Ecto neural progenitor cell (in vitro differentiated cells): ENCODE results near the gene ANKRD28.
"Not testable (repeated sequence)": the region's sequence is repeated elsewhere in the genome, so short reads cannot be mapped to it uniquely, and the experiment has no call there.

Experiments used
- DNase-seq: peaks from one replicate; pipeline ENCODE4 v3.0.0-alpha.2; 2018; ENCODE audit warnings: low spot score

ANKRD28 gene

GRCh38 chr3:15769256-15769915 is 28.4 kb downstream of the ANKRD28 start:
- DNase-seq, result no peak

- no peak for DNase-seq
Observed at GRCh38 chr3:15768421-15769255, 29.1 kb downstream of the ANKRD28 start.

GRCh38 chr3:15766406-15766805 is 31.4 kb downstream of the ANKRD28 start:
- DNase-seq, result no peak

GRCh38 chr3:15758295-15758694 is 39.5 kb downstream of the ANKRD28 start:
- DNase-seq, result no peak

GRCh38 chr3:15757824-15758223 is 40.0 kb downstream of the ANKRD28 start:
- no peak for DNase-seq

- DNase-seq, result no peak
Observed at GRCh38 chr3:15756505-15756904, 41.3 kb downstream of the ANKRD28 start.

- DNase-seq, result no peak
Observed at GRCh38 chr3:15755780-15756179, 42.0 kb downstream of the ANKRD28 start.

- DNase-seq, result no peak
Observed at GRCh38 chr3:15755181-15755580, 42.6 kb downstream of the ANKRD28 start.

- DNase-seq, result no peak
Observed at GRCh38 chr3:15754047-15754446, 43.7 kb downstream of the ANKRD28 start.

- DNase-seq, result no peak
Observed at GRCh38 chr3:15753056-15753710, 44.6 kb downstream of the ANKRD28 start.

GRCh38 chr3:15750879-15751278 is 46.9 kb downstream of the ANKRD28 start:
- DNase-seq, result no peak

GRCh38 chr3:15750143-15750542 is 47.6 kb downstream of the ANKRD28 start:
- DNase-seq, result no peak

- DNase-seq, result not testable (repeated sequence)
Observed at GRCh38 chr3:15745896-15746295, 51.9 kb downstream of the ANKRD28 start.

- no peak for DNase-seq
Observed at GRCh38 chr3:15744176-15744575, 53.6 kb downstream of the ANKRD28 start.

- no peak for DNase-seq
Observed at GRCh38 chr3:15743587-15744009, 54.2 kb downstream of the ANKRD28 start.

GRCh38 chr3:15742236-15742635 is 55.5 kb downstream of the ANKRD28 start:
- not testable (repeated sequence) for DNase-seq

- not testable (repeated sequence) for DNase-seq
Observed at GRCh38 chr3:15738616-15739005, 59.2 kb downstream of the ANKRD28 start.

GRCh38 chr3:15731024-15731423 is 66.8 kb downstream of the ANKRD28 start:
- DNase-seq, result no peak

- DNase-seq, result no peak
Observed at GRCh38 chr3:15728766-15729165, 69.0 kb downstream of the ANKRD28 start.

- DNase-seq, result no peak
Observed at GRCh38 chr3:15726881-15727280, 70.9 kb downstream of the ANKRD28 start.

- DNase-seq, result no peak
Observed at GRCh38 chr3:15726043-15726442, 71.7 kb downstream of the ANKRD28 start.

- no peak for DNase-seq
Observed at GRCh38 chr3:15724446-15724845, 73.3 kb downstream of the ANKRD28 start.

- DNase-seq, result no peak
Observed at GRCh38 chr3:15723624-15723884, 74.2 kb downstream of the ANKRD28 start.
